ENCODE results near the gene SLC37A2.
"Not testable (repeated sequence)": the region's sequence is repeated elsewhere in the genome, so short reads cannot be mapped to it uniquely, and the experiment has no call there.

- not testable (repeated sequence) for TF ChIP-seq CTCF (IDR thresholded peaks at IDR 0.05 in 4 of 5, conservative IDR thresholded peaks at IDR 0.05 in 1 of 5); POLR2A (IDR thresholded peaks at IDR 0.05)
Measured at GRCh38 chr11:125090151-125090550, 27.0 kb downstream of the SLC37A2 start.

All from gastrocnemius medialis (tissue), 4 donors.